ENCODE measurements around the gene SIN3B. TPM values are rescaled to one million over a fixed set of nuclear protein-coding genes. Genes with fewer than 3 reads are reported as not detected.
A peak's percentile ranks its signal among the peaks of the same experiment; 100 is the strongest.

Gene SIN3B
- total and polyA plus RNA-seq, 9 of the 15 experiments (the other 6 are each of a cell fraction or from before 2014, with no cell fraction given) = 0.51 to 34.2 (median 14.3) TPM

DNA sequence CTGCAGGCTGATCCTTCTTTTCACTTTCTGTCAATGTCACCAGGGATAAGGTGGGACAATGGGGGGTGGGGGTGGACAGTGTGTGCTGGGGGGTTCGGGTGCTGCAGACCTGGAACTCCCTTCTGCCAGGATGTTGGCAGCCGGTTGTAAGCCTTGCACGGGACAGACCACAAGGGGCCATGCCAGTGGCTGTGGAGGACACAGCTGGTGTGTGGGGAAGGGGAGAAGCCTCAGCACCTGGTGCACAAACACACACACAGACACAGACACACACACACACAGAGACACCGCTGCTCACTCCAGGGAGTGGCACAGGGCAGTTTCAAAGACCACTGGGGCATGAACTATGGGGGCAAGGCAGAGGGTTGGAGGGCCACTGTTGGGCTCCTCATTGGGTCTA is 63.2 kb downstream of the SIN3B start:
- Histone ChIP-seq H3K36me3 (ENCODE audit: control insufficient read depth, insufficient read depth, low read length) (peaks cover 26% of the 10 kb centered on the region; the same call in 2 of the 3 replicates), H3K27ac (ENCODE audit: extremely low read depth, low read depth, low read length) (peak overlapping the region; percentile 13; the same call in 2 of the 3 replicates), H4K20me1 (replicated peaks; ENCODE audit: control insufficient read depth, insufficient read depth, low read length) (no peaks in the 10 kb centered on the region), H3K79me2 (ENCODE audit: control insufficient read depth, insufficient read depth, low read length) (peaks cover 47% of the 10 kb centered on the region), H3K4me1 (replicated peaks in 1 of 2; ENCODE audit: control insufficient read depth in 2 of 2, insufficient read depth in 2 of 2, low read length in 2 of 2) (peaks cover 46 to 90% of the 10 kb centered on the region in 2 experiments), H3K4me3 (no peak overlapping the region), H3K9ac (ENCODE audit: insufficient read depth in 1 of 2, low read depth in 2 of 2, low read length in 2 of 2) (peak overlapping the region; percentile 17 to 88), H3K9me1 (ENCODE audit: control insufficient read depth, insufficient read depth, low read length) (no peaks in the 10 kb centered on the region), H2AFZ (ENCODE audit: low read depth, low read length) (no peak overlapping the region), H3K27me3 (ENCODE audit: control insufficient read depth in 2 of 2, insufficient read depth in 2 of 2, low read length in 2 of 2) (no peaks in the 10 kb centered on the region), H3K9me3 (replicated peaks; ENCODE audit: control insufficient read depth, insufficient read depth, low read depth, low read length) (no peaks in the 10 kb centered on the region), H3K4me2 (ENCODE audit: insufficient read depth, low read length) (peak overlapping the region; percentile 50; the same call in 1 of the 2 replicates)
- 50% methylated on average over 2 of the region's 4 CpGs for WGBS (ENCODE audit: insufficient coverage, low coverage, missing lambda C conversion rate)
- intact Hi-C loops (cut with micrococcal nuclease) = no loop called here
- CTCF ChIA-PET (ENCODE audit: low intra/inter-chr PET ratio) = no interaction called here
- DNase-seq (ENCODE audit: extremely low read depth in 1 of 4, low spot score in 3 of 4) (no peak), FAIRE-seq (peak; percentile 37), ATAC-seq (no peak)
- in situ Hi-C loops (cut with MboI) = no loop called here
- BruUV-seq (replicated peaks) = no TSS peak
- POLR2A ChIA-PET = no interaction called here
- no peak for TF ChIP-seq BRCA1 (IDR thresholded peaks at IDR 0.05)
- no peak for TF ChIP-seq BRCA1 (CRISPR knock-in tag; IDR thresholded peaks at IDR 0.05)
- peak; percentile 24; the same call in 1 of the 2 replicates for TF ChIP-seq MYNN (IDR thresholded peaks at IDR 0.05)
- TF ChIP-seq MYNN (CRISPR knock-in tag; IDR thresholded peaks at IDR 0.05) = no peak
- TF ChIP-seq MAZ (CRISPR knock-in tag; conservative IDR thresholded peaks at IDR 0.05 in 1 of 2, IDR thresholded peaks at IDR 0.05 in 1 of 2) = peak in 1 of 2 experiments; percentile 26; a peak in 1 of 4 replicates
- TF ChIP-seq, protein P1, sequence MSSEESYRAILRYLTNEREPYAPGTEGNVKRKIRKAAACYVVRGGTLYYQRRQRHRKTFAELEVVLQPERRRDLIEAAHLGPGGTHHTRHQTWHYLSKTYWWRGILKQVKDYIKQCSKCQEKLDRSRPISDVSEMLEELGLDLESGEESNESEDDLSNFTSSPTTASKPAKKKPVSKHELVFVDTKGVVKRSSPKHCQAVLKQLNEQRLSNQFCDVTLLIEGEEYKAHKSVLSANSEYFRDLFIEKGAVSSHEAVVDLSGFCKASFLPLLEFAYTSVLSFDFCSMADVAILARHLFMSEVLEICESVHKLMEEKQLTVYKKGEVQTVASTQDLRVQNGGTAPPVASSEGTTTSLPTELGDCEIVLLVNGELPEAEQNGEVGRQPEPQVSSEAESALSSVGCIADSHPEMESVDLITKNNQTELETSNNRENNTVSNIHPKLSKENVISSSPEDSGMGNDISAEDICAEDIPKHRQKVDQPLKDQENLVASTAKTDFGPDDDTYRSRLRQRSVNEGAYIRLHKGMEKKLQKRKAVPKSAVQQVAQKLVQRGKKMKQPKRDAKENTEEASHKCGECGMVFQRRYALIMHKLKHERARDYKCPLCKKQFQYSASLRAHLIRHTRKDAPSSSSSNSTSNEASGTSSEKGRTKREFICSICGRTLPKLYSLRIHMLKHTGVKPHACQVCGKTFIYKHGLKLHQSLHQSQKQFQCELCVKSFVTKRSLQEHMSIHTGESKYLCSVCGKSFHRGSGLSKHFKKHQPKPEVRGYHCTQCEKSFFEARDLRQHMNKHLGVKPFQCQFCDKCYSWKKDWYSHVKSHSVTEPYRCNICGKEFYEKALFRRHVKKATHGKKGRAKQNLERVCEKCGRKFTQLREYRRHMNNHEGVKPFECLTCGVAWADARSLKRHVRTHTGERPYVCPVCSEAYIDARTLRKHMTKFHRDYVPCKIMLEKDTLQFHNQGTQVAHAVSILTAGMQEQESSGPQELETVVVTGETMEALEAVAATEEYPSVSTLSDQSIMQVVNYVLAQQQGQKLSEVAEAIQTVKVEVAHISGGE (CRISPR knock-in tag; IDR thresholded peaks at IDR 0.05) = 0 out of 6 replicates have a peak, but pooled peaks of 1 of the 3 experiments have one; percentile 31
- no peak for TF ChIP-seq KHSRP (IDR thresholded peaks at IDR 0.05)
- peak; percentile 52; the same call in 1 of the 2 replicates for TF ChIP-seq SUPT5H (IDR thresholded peaks at IDR 0.05)
- peak; percentile 15; the same call in 1 of the 2 replicates for TF ChIP-seq POLR2A (conservative IDR thresholded peaks at IDR 0.05)
- TF ChIP-seq STAG1 (CRISPR knock-in tag; IDR thresholded peaks at IDR 0.05; ENCODE audit: borderline replicate concordance) = no peak
- TF ChIP-seq, protein P2, sequence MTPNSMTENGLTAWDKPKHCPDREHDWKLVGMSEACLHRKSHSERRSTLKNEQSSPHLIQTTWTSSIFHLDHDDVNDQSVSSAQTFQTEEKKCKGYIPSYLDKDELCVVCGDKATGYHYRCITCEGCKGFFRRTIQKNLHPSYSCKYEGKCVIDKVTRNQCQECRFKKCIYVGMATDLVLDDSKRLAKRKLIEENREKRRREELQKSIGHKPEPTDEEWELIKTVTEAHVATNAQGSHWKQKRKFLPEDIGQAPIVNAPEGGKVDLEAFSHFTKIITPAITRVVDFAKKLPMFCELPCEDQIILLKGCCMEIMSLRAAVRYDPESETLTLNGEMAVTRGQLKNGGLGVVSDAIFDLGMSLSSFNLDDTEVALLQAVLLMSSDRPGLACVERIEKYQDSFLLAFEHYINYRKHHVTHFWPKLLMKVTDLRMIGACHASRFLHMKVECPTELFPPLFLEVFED (CRISPR knock-in tag; conservative IDR thresholded peaks at IDR 0.05) = 0 out of 2 replicates have a peak, but pooled peaks have one; percentile 3
- no peak for TF ChIP-seq NR2C2 (CRISPR knock-in tag; IDR thresholded peaks at IDR 0.05)
- TF ChIP-seq NR2C2 (tag; IDR thresholded peaks at IDR 0.05) = 0 out of 2 replicates have a peak, but pooled peaks have one; percentile 5
- no peak for TF ChIP-seq ZNF561 (CRISPR knock-in tag; conservative IDR thresholded peaks at IDR 0.05)
